Measurements from ENCODE around the gene GLUD2.
"Not testable (repeated sequence)": the region's sequence is repeated elsewhere in the genome, so short reads cannot be mapped to it uniquely, and the experiment has no call there.

Gene GLUD2

GRCh38 chrX:121047441-121048419 is at the start of gene GLUD2:
Gene GLUD2, plus strand, starts transcription at chrX:121047610. Its CDS starts 75 bp downstream, at chrX:121047685.
- not testable (repeated sequence) for H3K27ac ChIP-seq (ENCODE audit: low read depth, low read length); H3K9ac ChIP-seq (ENCODE audit: low read length); H3K36me3 ChIP-seq (ENCODE audit: control insufficient read depth, insufficient read depth, low read length); H3K27me3 ChIP-seq (ENCODE audit: control insufficient read depth, insufficient read depth, low read length); H3K4me3 ChIP-seq (ENCODE audit: low read length); H3K4me1 ChIP-seq (ENCODE audit: control insufficient read depth, insufficient read depth, low read length)

- Histone ChIP-seq H3K27me3 (ENCODE audit: control insufficient read depth, insufficient read depth, low read length) (no peaks in the 10 kb centered on the region), H3K36me3 (ENCODE audit: control insufficient read depth, insufficient read depth, low read length) (no peaks in the 10 kb centered on the region)
Measured at GRCh38 chrX:120999413-120999812, 48.0 kb upstream of the GLUD2 start.

GRCh38 chrX:121000589-121000988 is 46.8 kb upstream of the GLUD2 start:
- Histone ChIP-seq H3K4me1 (ENCODE audit: control insufficient read depth, insufficient read depth, low read length) (no peaks in the 10 kb centered on the region), H3K9ac (ENCODE audit: low read length) (no peak overlapping the region), H3K4me3 (ENCODE audit: low read length) (no peak overlapping the region), H3K36me3 (ENCODE audit: control insufficient read depth, insufficient read depth, low read length) (no peaks in the 10 kb centered on the region), H3K27ac (ENCODE audit: low read depth, low read length) (no peak overlapping the region), H3K27me3 (ENCODE audit: control insufficient read depth, insufficient read depth, low read length) (no peaks in the 10 kb centered on the region)

More at GRCh38 chrX:120999413-120999812, 48.0 kb upstream of the GLUD2 start:
- Histone ChIP-seq H3K4me1 (ENCODE audit: control insufficient read depth, insufficient read depth, low read length) (no peaks in the 10 kb centered on the region), H3K9ac (ENCODE audit: low read length) (no peak overlapping the region), H3K4me3 (ENCODE audit: low read length) (no peak overlapping the region), H3K27ac (ENCODE audit: low read depth, low read length) (no peak overlapping the region)

GRCh38 chrX:121008920-121009319 is 38.5 kb upstream of the GLUD2 start:
- no peak overlapping the region for H3K4me3 ChIP-seq (ENCODE audit: low read length)
- no peaks in the 10 kb centered on the region for H3K4me1 ChIP-seq (ENCODE audit: control insufficient read depth, insufficient read depth, low read length)

GRCh38 chrX:121009764-121010163 is 37.6 kb upstream of the GLUD2 start:
- no peaks in the 10 kb centered on the region for H3K27me3 ChIP-seq (ENCODE audit: control insufficient read depth, insufficient read depth, low read length)
- H3K4me1 ChIP-seq (ENCODE audit: control insufficient read depth, insufficient read depth, low read length): no peaks in the 10 kb centered on the region
- H3K9ac ChIP-seq (ENCODE audit: low read length): no peak overlapping the region
- H3K36me3 ChIP-seq (ENCODE audit: control insufficient read depth, insufficient read depth, low read length): no peaks in the 10 kb centered on the region
- no peak overlapping the region for H3K4me3 ChIP-seq (ENCODE audit: low read length)
- no peak overlapping the region for H3K27ac ChIP-seq (ENCODE audit: low read depth, low read length)

More at GRCh38 chrX:121008920-121009319, 38.5 kb upstream of the GLUD2 start:
- Histone ChIP-seq H3K9ac (ENCODE audit: low read length) (no peak overlapping the region), H3K27ac (ENCODE audit: low read depth, low read length) (no peak overlapping the region), H3K27me3 (ENCODE audit: control insufficient read depth, insufficient read depth, low read length) (no peaks in the 10 kb centered on the region), H3K36me3 (ENCODE audit: control insufficient read depth, insufficient read depth, low read length) (no peaks in the 10 kb centered on the region)

GRCh38 chrX:121010218-121010617 is 37.2 kb upstream of the GLUD2 start:
- H3K27ac ChIP-seq (ENCODE audit: low read depth, low read length): no peak overlapping the region
- no peaks in the 10 kb centered on the region for H3K4me1 ChIP-seq (ENCODE audit: control insufficient read depth, insufficient read depth, low read length)
- no peaks in the 10 kb centered on the region for H3K27me3 ChIP-seq (ENCODE audit: control insufficient read depth, insufficient read depth, low read length)
- no peak overlapping the region for H3K9ac ChIP-seq (ENCODE audit: low read length)
- no peaks in the 10 kb centered on the region for H3K36me3 ChIP-seq (ENCODE audit: control insufficient read depth, insufficient read depth, low read length)
- no peak overlapping the region for H3K4me3 ChIP-seq (ENCODE audit: low read length)

GRCh38 chrX:121011254-121011653 is 36.2 kb upstream of the GLUD2 start:
- Histone ChIP-seq H3K4me3 (ENCODE audit: low read length) (no peak overlapping the region), H3K9ac (ENCODE audit: low read length) (no peak overlapping the region)

GRCh38 chrX:121013897-121014455 is 33.4 kb upstream of the GLUD2 start:
- no peaks in the 10 kb centered on the region for H3K4me1 ChIP-seq (ENCODE audit: control insufficient read depth, insufficient read depth, low read length)
- H3K36me3 ChIP-seq (ENCODE audit: control insufficient read depth, insufficient read depth, low read length): no peaks in the 10 kb centered on the region
- no peaks in the 10 kb centered on the region for H3K27me3 ChIP-seq (ENCODE audit: control insufficient read depth, insufficient read depth, low read length)
- no peak overlapping the region for H3K4me3 ChIP-seq (ENCODE audit: low read length)
- no peak overlapping the region for H3K9ac ChIP-seq (ENCODE audit: low read length)
- H3K27ac ChIP-seq (ENCODE audit: low read depth, low read length): no peak overlapping the region

More at GRCh38 chrX:121011254-121011653, 36.2 kb upstream of the GLUD2 start:
- Histone ChIP-seq H3K4me1 (ENCODE audit: control insufficient read depth, insufficient read depth, low read length) (no peaks in the 10 kb centered on the region), H3K36me3 (ENCODE audit: control insufficient read depth, insufficient read depth, low read length) (no peaks in the 10 kb centered on the region), H3K27me3 (ENCODE audit: control insufficient read depth, insufficient read depth, low read length) (no peaks in the 10 kb centered on the region), H3K27ac (ENCODE audit: low read depth, low read length) (no peak overlapping the region)

- Histone ChIP-seq H3K36me3 (ENCODE audit: control insufficient read depth, insufficient read depth, low read length) (no peaks in the 10 kb centered on the region), H3K4me1 (ENCODE audit: control insufficient read depth, insufficient read depth, low read length) (no peaks in the 10 kb centered on the region), H3K27ac (ENCODE audit: low read depth, low read length) (no peak overlapping the region), H3K9ac (ENCODE audit: low read length) (no peak overlapping the region), H3K4me3 (ENCODE audit: low read length) (no peak overlapping the region), H3K27me3 (ENCODE audit: control insufficient read depth, insufficient read depth, low read length) (no peaks in the 10 kb centered on the region)
Measured at GRCh38 chrX:121014826-121015225, 32.6 kb upstream of the GLUD2 start.

GRCh38 chrX:121028419-121028818 is 19.0 kb upstream of the GLUD2 start:
- Histone ChIP-seq H3K4me3 (ENCODE audit: low read length) (no peak overlapping the region), H3K4me1 (ENCODE audit: control insufficient read depth, insufficient read depth, low read length) (no peaks in the 10 kb centered on the region), H3K9ac (ENCODE audit: low read length) (no peak overlapping the region), H3K36me3 (ENCODE audit: control insufficient read depth, insufficient read depth, low read length) (no peaks in the 10 kb centered on the region), H3K27me3 (ENCODE audit: control insufficient read depth, insufficient read depth, low read length) (no peaks in the 10 kb centered on the region), H3K27ac (ENCODE audit: low read depth, low read length) (no peak overlapping the region)

- Histone ChIP-seq H3K9ac (ENCODE audit: low read length) (no peak overlapping the region), H3K27ac (ENCODE audit: low read depth, low read length) (no peak overlapping the region), H3K4me1 (ENCODE audit: control insufficient read depth, insufficient read depth, low read length) (no peaks in the 10 kb centered on the region), H3K27me3 (ENCODE audit: control insufficient read depth, insufficient read depth, low read length) (no peaks in the 10 kb centered on the region), H3K4me3 (ENCODE audit: low read length) (no peak overlapping the region), H3K36me3 (ENCODE audit: control insufficient read depth, insufficient read depth, low read length) (no peaks in the 10 kb centered on the region)
Measured at GRCh38 chrX:121030083-121030482, 17.3 kb upstream of the GLUD2 start.

- H3K36me3 ChIP-seq (ENCODE audit: control insufficient read depth, insufficient read depth, low read length): no peaks in the 10 kb centered on the region
- H3K27ac ChIP-seq (ENCODE audit: low read depth, low read length): no peak overlapping the region
- no peaks in the 10 kb centered on the region for H3K4me1 ChIP-seq (ENCODE audit: control insufficient read depth, insufficient read depth, low read length)
- H3K4me3 ChIP-seq (ENCODE audit: low read length): no peak overlapping the region
- H3K27me3 ChIP-seq (ENCODE audit: control insufficient read depth, insufficient read depth, low read length): no peaks in the 10 kb centered on the region
- no peak overlapping the region for H3K9ac ChIP-seq (ENCODE audit: low read length)
Measured at GRCh38 chrX:121032531-121032930, 14.9 kb upstream of the GLUD2 start.
